IMR-90 (cell line): Measurements from ENCODE around the gene KDM3A. TPM values are rescaled to one million over a fixed set of nuclear protein-coding genes. Genes with fewer than 3 reads are reported as not detected.

Experiments
- ATAC-seq: fragments of 200-7000 bp; cut with Tn5 transposase; 2 replicates; pipeline ENCODE4 v1.9.1; 2020; ENCODE audit warnings: low read depth, mild to moderate bottlenecking, moderate library complexity
- BruUV-seq: library from RNA; stranded (reverse); fragments of 400-500 nt; replicated peaks from 2 replicates; lab custom pipeline; 2021; lab: Mats Ljungman, UMichigan
- CTCF ChIA-PET: fragments of 300-600 bp; formaldehyde crosslinking; extraction: SDS; loops from one replicate; lab custom pipeline; 2021; ENCODE audit warnings: antibody characterized with exemption; lab: Yijun Ruan, JAX
- POLR2A ChIA-PET: fragments of 300-600 bp; sonication (Branson Sonifier 250); formaldehyde crosslinking; loops from one replicate; lab custom pipeline; 2022; ENCODE audit warnings: antibody characterized with exemption; ENCODE audit not compliant: unreplicated experiment; lab: Charles Lee
- DNase-seq: peaks from one replicate; pipeline ENCODE4 v3.0.0; 2013
- H2AFZ ChIP-seq: replicated peaks from 2 replicates; pipeline ENCODE3; 2013; ENCODE audit warnings: low read length, mild to moderate bottlenecking; ENCODE audit not compliant: poor library complexity
- H2AK5ac ChIP-seq: 2 replicates; pipeline ENCODE4 v1.6.1; 2013; ENCODE audit warnings: low read depth, low read length, inconsistent platforms
- H2AK9ac ChIP-seq: replicated peaks from 2 replicates; pipeline ENCODE3; 2013; ENCODE audit warnings: mild to moderate bottlenecking, low read depth, low read length, moderate library complexity; ENCODE audit not compliant: poor library complexity
- H2BK120ac ChIP-seq: 2 replicates; pipeline ENCODE4 v1.6.1; 2013; ENCODE audit warnings: low read depth, low read length, inconsistent platforms
- H2BK15ac ChIP-seq: 3 replicates; pipeline ENCODE4 v1.6.1; 2013; ENCODE audit warnings: low read depth, low read length, inconsistent platforms
- H2BK20ac ChIP-seq: 2 replicates; pipeline ENCODE4 v1.6.1; 2013; ENCODE audit warnings: low read depth, mild to moderate bottlenecking, inconsistent platforms, low read length, moderate library complexity
- H2BK5ac ChIP-seq: 2 replicates; pipeline ENCODE4 v1.6.1; 2013; ENCODE audit warnings: mild to moderate bottlenecking, low read depth, low read length, inconsistent platforms; ENCODE audit not compliant: poor library complexity, severe bottlenecking
- H3K14ac ChIP-seq: replicated peaks from 2 replicates; pipeline ENCODE4 v1.6.1; 2013; ENCODE audit warnings: low read depth, low read length, inconsistent platforms
- H3K18ac ChIP-seq: 2 replicates; pipeline ENCODE4 v1.6.1; 2013; ENCODE audit warnings: low read depth, low read length, control low read depth
- H3K23ac ChIP-seq: 2 replicates; pipeline ENCODE4 v1.6.1; 2013; ENCODE audit warnings: low read depth, low read length, inconsistent platforms
- H3K27ac ChIP-seq: 2 replicates; pipeline ENCODE4 v1.5.1; 2013; ENCODE audit warnings: mild to moderate bottlenecking, control low read depth, low read length; ENCODE audit not compliant: insufficient read depth
- H3K27me3 ChIP-seq: 2 replicates; pipeline ENCODE4 v1.6.1; 2013; ENCODE audit warnings: low read length; ENCODE audit not compliant: control insufficient read depth, insufficient read depth
- H3K36me3 ChIP-seq: 2 replicates; pipeline ENCODE4 v1.6.1; 2013; ENCODE audit warnings: low read length, mixed read lengths; ENCODE audit not compliant: control insufficient read depth, insufficient read depth
- H3K4ac ChIP-seq: 2 replicates; pipeline ENCODE4 v1.6.1; 2013; ENCODE audit warnings: low read depth, low read length, inconsistent platforms
- H3K4me1 ChIP-seq: 2 replicates; pipeline ENCODE4 v1.6.1; 2013; ENCODE audit warnings: low read length, mixed read lengths; ENCODE audit not compliant: control insufficient read depth, insufficient read depth
- H3K4me2 ChIP-seq: 2 replicates; pipeline ENCODE4 v1.6.1; 2013; ENCODE audit warnings: low read depth, mild to moderate bottlenecking, control low read depth, low read length, moderate library complexity
- H3K4me3 ChIP-seq: 2 replicates; pipeline ENCODE4 v1.5.1; 2013; ENCODE audit warnings: low read depth, mild to moderate bottlenecking, control low read depth, low read length, moderate library complexity; ENCODE audit not compliant: insufficient read depth
- H3K56ac ChIP-seq: 2 replicates; pipeline ENCODE4 v1.6.1; 2013; ENCODE audit warnings: low read length, inconsistent platforms; ENCODE audit not compliant: insufficient read depth; ENCODE audit errors: extremely low read depth
- H3K79me1 ChIP-seq, 2 experiments: 2 replicates each; pipeline ENCODE4 v1.6.1; 2013; ENCODE audit warnings: low read length in 2 of 2, inconsistent platforms in 1 of 2, low read depth in 1 of 2
- H3K9ac ChIP-seq: 2 replicates; pipeline ENCODE4 v1.6.1; 2013; ENCODE audit warnings: low read depth, low read length, control low read depth
- H3K9me1 ChIP-seq: 2 replicates; pipeline ENCODE4 v1.6.1; 2013; ENCODE audit warnings: low read length, inconsistent platforms; ENCODE audit not compliant: insufficient read depth
- H3K9me3 ChIP-seq: 2 replicates; pipeline ENCODE4 v1.6.1; 2013; ENCODE audit warnings: low read length; ENCODE audit not compliant: control insufficient read depth, insufficient read depth
- H4K20me1 ChIP-seq: 2 replicates; pipeline ENCODE4 v1.6.1; 2013; ENCODE audit warnings: low read length, inconsistent platforms; ENCODE audit not compliant: insufficient read depth
- H4K5ac ChIP-seq: 2 replicates; pipeline ENCODE4 v1.6.1; 2013; ENCODE audit warnings: mild to moderate bottlenecking, low read depth, low read length, control low read depth
- H4K8ac ChIP-seq, 2 experiments: 2 replicates each; pipeline ENCODE4 v1.6.1; 2013; ENCODE audit warnings: low read depth in 2 of 2, low read length in 2 of 2, control low read depth in 1 of 2, inconsistent platforms in 1 of 2
- H4K91ac ChIP-seq: 2 replicates; pipeline ENCODE4 v1.6.1; 2013; ENCODE audit warnings: low read depth, low read length, inconsistent platforms; ENCODE audit not compliant: insufficient read depth
- BHLHE40 ChIP-seq: fragments of 150-350 bp; IDR thresholded peaks from 2 replicates; pipeline ENCODE4 v1.6.1; 2016; ENCODE audit warnings: mild to moderate bottlenecking, low read depth, low read length
- CEBPB ChIP-seq: IDR thresholded peaks from 2 replicates; pipeline ENCODE4 v1.6.1; 2012; ENCODE audit warnings: low read depth, low read length, improper control_type of control experiment
- CHD1 ChIP-seq: IDR thresholded peaks from 2 replicates; pipeline ENCODE4 v1.6.1; 2012; ENCODE audit warnings: low read depth, low read length, improper control_type of control experiment
- CTCF ChIP-seq: conservative IDR thresholded peaks from 2 replicates; pipeline ENCODE4 v1.5.1; 2012; ENCODE audit warnings: mild to moderate bottlenecking, low read depth, low read length, improper control_type of control experiment
- ELK1 ChIP-seq: fragments of 150-350 bp; IDR thresholded peaks from 2 replicates; pipeline ENCODE4 v1.6.1; 2016; ENCODE audit warnings: low read depth, mild to moderate bottlenecking, low read length, moderate library complexity, borderline replicate concordance
- FOS ChIP-seq: fragments of 150-350 bp; IDR thresholded peaks from 2 replicates; pipeline ENCODE4 v1.6.1; 2016; ENCODE audit warnings: low read depth, low read length
- MAFK ChIP-seq: IDR thresholded peaks from 2 replicates; pipeline ENCODE4 v1.6.1; 2012; ENCODE audit warnings: low read depth, low read length, improper control_type of control experiment
- MAZ ChIP-seq: IDR thresholded peaks from 2 replicates; pipeline ENCODE4 v1.6.1; 2012; ENCODE audit warnings: low read depth, mild to moderate bottlenecking, low read length, improper control_type of control experiment, moderate library complexity, borderline replicate concordance
- MXI1 ChIP-seq: IDR thresholded peaks from 2 replicates; pipeline ENCODE4 v1.6.1; 2012; ENCODE audit warnings: low read depth, mild to moderate bottlenecking, low read length, moderate library complexity, borderline replicate concordance
- NFE2L2 ChIP-seq: fragments of 150-350 bp; IDR thresholded peaks from 2 replicates; pipeline ENCODE4 v1.6.1; 2016; ENCODE audit warnings: low read depth, mild to moderate bottlenecking, low read length
- POLR2A ChIP-seq: IDR thresholded peaks from 2 replicates; pipeline ENCODE4 v1.6.1; 2012; ENCODE audit warnings: mild to moderate bottlenecking, low read depth, low read length
- RAD21 ChIP-seq: IDR thresholded peaks from 2 replicates; pipeline ENCODE4 v1.6.1; 2012; ENCODE audit warnings: low read length, improper control_type of control experiment
- RCOR1 ChIP-seq: IDR thresholded peaks from 2 replicates; pipeline ENCODE4 v1.6.1; 2012; ENCODE audit warnings: mild to moderate bottlenecking, low read length, improper control_type of control experiment; ENCODE audit not compliant: insufficient replicate concordance
- RFX5 ChIP-seq: IDR thresholded peaks from 2 replicates; pipeline ENCODE4 v1.8.0; 2012; ENCODE audit warnings: low read depth, mild to moderate bottlenecking, low read length, moderate library complexity
- SMC3 ChIP-seq: fragments of 150-350 bp; IDR thresholded peaks from 2 replicates; pipeline ENCODE4 v1.6.1; 2016; ENCODE audit warnings: low read depth, mild to moderate bottlenecking, antibody characterized with exemption, low read length, moderate library complexity
- USF2 ChIP-seq: fragments of 150-350 bp; IDR thresholded peaks from 2 replicates; pipeline ENCODE4 v1.6.1; 2017; ENCODE audit warnings: mild to moderate bottlenecking, antibody characterized with exemption, low read length, low read depth
- WGBS, 2 experiments: methylation state at CpG; one replicate each; pipeline versions ENCODE4 v1.1.5 to v1.1.7; 2013; ENCODE audit warnings: missing lambda C conversion rate in 2 of 2; ENCODE audit not compliant: insufficient read length in 1 of 2; ENCODE audit errors: extremely low coverage in 2 of 2; 5-methylcytosine and 5-hydroxymethylcytosine counted together
- dilution Hi-C: fragments of 300-500 bp; cut with HindIII; formaldehyde crosslinking; loops from one replicate; pipeline ENCODE4 v1.14.3; 2018; ENCODE audit warnings: low sequenced_read_pairs; ENCODE audit not compliant: unreplicated experiment
- in situ Hi-C: fragments of 300-500 bp; cut with MboI; formaldehyde crosslinking; loops from 3 replicates; pipeline ENCODE4 v1.14.3; 2019; ENCODE audit warnings: low sequenced_read_pairs, inconsistent platforms, mixed read lengths
- intact Hi-C: fragments of 100-400 bp; cut with micrococcal nuclease; formaldehyde crosslinking; loops from 2 replicates; pipeline ENCODE4 v1.10.0; 2022
- polyA plus RNA-seq, 3 experiments: library from polyadenylated mRNA; depleted of rRNA; stranded (reverse); fragments of >200 nt; gene quantifications; 2 replicates each; pipeline ENCODE4 v1.2.3, GENCODE V29; 2012; ENCODE audit warnings: low replicate concordance in 1 of 3
- total RNA-seq: library from RNA; depleted of rRNA; stranded (reverse); fragments of >200 nt; gene quantifications from 2 replicates; pipeline ENCODE4 v1.2.3, GENCODE V29; 2012

KDM3A gene
- total and polyA plus RNA-seq, 2 of the 4 experiments (the other 2 are of a cell fraction), result 24.8 to 33.3 TPM

- no peak overlapping the region for H2BK5ac ChIP-seq
- no peaks in the 10 kb centered on the region for H4K20me1 ChIP-seq
- no peak overlapping the region for H4K8ac ChIP-seq
- H3K79me1 ChIP-seq, result no peaks in the 10 kb centered on the region
- H3K9me1 ChIP-seq, result no peaks in the 10 kb centered on the region
- no peak for TF ChIP-seq CTCF
- no peak for TF ChIP-seq MXI1
- no peak for TF ChIP-seq ELK1
- no peak for TF ChIP-seq POLR2A
- TF ChIP-seq RCOR1, result no peak
- no peak for TF ChIP-seq MAFK
- TF ChIP-seq MAZ, result no peak
- TF ChIP-seq RFX5, result no peak
- TF ChIP-seq CEBPB, result no peak
- no peak for TF ChIP-seq FOS
- no peak for TF ChIP-seq CHD1
- no peak for TF ChIP-seq USF2
- TF ChIP-seq RAD21, result no peak
- TF ChIP-seq SMC3, result no peak
- TF ChIP-seq NFE2L2, result no peak
- TF ChIP-seq BHLHE40, result no peak
- WGBS, 2 experiments, result 70% methylated on average over 2 of the region's 5 CpGs; no CpG with 5 or more reads in 1 of the 2 experiments
- H3K36me3 ChIP-seq, result no peaks in the 10 kb centered on the region
- H2BK120ac ChIP-seq, result no peak overlapping the region
- no peak overlapping the region for H3K23ac ChIP-seq
- no peak overlapping the region for H4K5ac ChIP-seq
- no peak overlapping the region for H2BK20ac ChIP-seq
- no peak overlapping the region for H2AK5ac ChIP-seq
- no peaks in the 10 kb centered on the region for H3K9me3 ChIP-seq
- intact Hi-C loops, result no loop called here
- CTCF ChIA-PET, result no interaction called here
- POLR2A ChIA-PET, result no interaction called here
- H3K4me2 ChIP-seq, result no peak overlapping the region
- no peak overlapping the region for H3K18ac ChIP-seq
- H3K4ac ChIP-seq, result no peak overlapping the region
- no peak for DNase-seq
- H4K91ac ChIP-seq, result no peak overlapping the region
- no peak overlapping the region for H3K4me3 ChIP-seq
- dilution Hi-C loops, result no loop called here
- H3K14ac ChIP-seq, result no peak overlapping the region
- no peak overlapping the region for H3K56ac ChIP-seq
- H3K4me1 ChIP-seq, result no peaks in the 10 kb centered on the region
- H2AFZ ChIP-seq, result no peak overlapping the region
- no peak overlapping the region for H3K27ac ChIP-seq
- ATAC-seq, result no peak
- no peak overlapping the region for H2AK9ac ChIP-seq
- BruUV-seq, result no TSS peak
- H3K27me3 ChIP-seq, result peaks cover 7% of the 10 kb centered on the region
- no peak overlapping the region for H2BK15ac ChIP-seq
- in situ Hi-C loops, result no loop called here
- no peak overlapping the region for H3K9ac ChIP-seq
These were observed 20.3 kb upstream of the KDM3A start for GRCh38 chr2:86420913-86421312.
